ENCODE measurements around the gene FRMD8.

Gene FRMD8

DNA sequence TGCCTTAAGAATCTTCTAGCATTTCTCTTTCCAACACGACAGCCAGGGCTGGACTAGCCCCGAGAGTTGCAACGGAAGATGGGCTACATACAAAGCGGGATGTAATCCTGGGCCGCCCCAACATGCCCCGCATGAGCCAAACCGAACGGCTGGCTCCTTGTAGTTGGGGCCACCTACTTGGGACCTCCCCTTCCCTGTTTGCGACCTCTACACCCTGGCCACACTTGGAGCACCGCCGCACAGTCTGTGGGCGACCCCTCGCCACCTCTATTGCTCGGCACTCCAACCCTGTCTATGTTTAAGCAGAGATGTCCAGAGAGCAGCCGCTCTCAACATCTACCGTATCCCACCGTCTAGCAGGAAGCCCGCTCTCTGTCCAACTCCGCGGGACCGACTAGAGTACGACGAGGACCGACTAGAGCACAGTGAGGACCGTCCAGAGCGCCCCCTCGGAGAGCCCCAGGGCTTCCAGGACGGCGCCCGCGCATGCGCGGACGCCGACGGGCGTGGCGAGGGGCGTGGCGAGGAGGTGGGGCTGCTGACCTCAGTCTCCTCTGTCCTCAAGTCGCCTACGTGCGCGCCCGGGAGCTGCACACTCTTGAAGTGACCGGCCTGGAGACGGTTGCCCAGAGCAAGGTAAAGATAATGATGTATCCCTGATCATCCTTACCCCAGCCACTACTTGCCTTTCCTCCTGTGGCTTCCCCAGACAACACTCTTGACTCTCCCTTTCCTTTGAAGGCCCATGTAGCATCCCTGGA lies 68.4 kb downstream of the FRMD8 start:
- peak overlapping the region; percentile 63 for H3K4me3 ChIP-seq (replicated peaks; ENCODE audit: low read depth, low read length)
- TF ChIP-seq, protein P1, sequence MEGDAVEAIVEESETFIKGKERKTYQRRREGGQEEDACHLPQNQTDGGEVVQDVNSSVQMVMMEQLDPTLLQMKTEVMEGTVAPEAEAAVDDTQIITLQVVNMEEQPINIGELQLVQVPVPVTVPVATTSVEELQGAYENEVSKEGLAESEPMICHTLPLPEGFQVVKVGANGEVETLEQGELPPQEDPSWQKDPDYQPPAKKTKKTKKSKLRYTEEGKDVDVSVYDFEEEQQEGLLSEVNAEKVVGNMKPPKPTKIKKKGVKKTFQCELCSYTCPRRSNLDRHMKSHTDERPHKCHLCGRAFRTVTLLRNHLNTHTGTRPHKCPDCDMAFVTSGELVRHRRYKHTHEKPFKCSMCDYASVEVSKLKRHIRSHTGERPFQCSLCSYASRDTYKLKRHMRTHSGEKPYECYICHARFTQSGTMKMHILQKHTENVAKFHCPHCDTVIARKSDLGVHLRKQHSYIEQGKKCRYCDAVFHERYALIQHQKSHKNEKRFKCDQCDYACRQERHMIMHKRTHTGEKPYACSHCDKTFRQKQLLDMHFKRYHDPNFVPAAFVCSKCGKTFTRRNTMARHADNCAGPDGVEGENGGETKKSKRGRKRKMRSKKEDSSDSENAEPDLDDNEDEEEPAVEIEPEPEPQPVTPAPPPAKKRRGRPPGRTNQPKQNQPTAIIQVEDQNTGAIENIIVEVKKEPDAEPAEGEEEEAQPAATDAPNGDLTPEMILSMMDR (IDR thresholded peaks at IDR 0.05; ENCODE audit: low read length, missing control alignments): no peak
- peak; percentile 83 for DNase-seq (ENCODE audit: low read depth)

DNA sequence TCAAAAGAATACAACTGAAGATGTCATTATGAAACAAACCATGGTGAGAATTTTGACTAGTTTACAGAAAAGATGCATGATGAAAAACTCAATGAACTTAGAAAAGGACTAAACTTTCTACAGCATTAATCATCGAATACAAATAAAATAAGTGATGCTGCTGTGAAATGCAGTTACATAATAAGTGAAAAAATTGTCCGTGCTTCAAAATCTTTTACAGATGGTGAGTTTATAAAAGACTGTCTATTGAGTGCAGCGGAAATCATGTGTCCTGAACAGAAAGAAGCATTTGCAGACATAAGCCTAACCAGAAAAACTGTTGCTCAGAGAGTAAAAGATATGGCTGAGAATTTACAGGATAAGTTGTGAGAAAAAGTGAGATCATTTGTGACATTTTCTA lies 70.0 kb downstream of the FRMD8 start:
- no peak for DNase-seq (ENCODE audit: low read depth)
- TF ChIP-seq, protein P1 (IDR thresholded peaks at IDR 0.05; ENCODE audit: low read length, missing control alignments): no peak
- no peak overlapping the region for H3K4me3 ChIP-seq (replicated peaks; ENCODE audit: low read depth, low read length)

DNA sequence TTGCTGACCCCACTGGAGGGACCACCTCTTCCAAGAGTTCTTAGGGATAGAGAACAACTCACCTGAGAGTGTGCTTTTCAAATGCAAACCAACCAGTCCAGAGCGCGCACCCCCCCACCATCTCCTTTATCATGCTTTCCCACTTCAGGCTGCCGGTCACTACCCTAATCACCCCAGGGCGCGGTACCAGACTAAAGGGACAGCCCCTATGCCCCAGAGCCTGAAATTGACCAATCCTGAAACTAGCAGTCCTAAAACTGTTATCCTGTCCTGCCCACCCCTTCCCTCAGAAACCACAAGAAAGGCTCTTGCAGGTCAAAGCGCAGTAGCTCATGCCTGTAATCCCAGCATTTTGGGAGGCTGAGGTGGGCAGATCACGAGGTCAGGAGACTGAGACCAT lies 73.1 kb downstream of the FRMD8 start:
- H3K4me3 ChIP-seq (replicated peaks; ENCODE audit: low read depth, low read length): no peak overlapping the region
- DNase-seq (ENCODE audit: low read depth): no peak
- TF ChIP-seq, protein P1 (IDR thresholded peaks at IDR 0.05; ENCODE audit: low read length, missing control alignments): no peak

Data from fibroblast of pulmonary artery (primary cell).